T1000 (cell line): ENCODE data around the gene SCAP.
"Not testable (repeated sequence)": the region's sequence is repeated elsewhere in the genome, so short reads cannot be mapped to it uniquely, and the experiment has no call there.

Experiments
- DNase-seq: peaks from one replicate; lab custom pipeline; 2025; ENCODE audit warnings: mixed read lengths; lab: John Stamatoyannopoulos, UW

SCAP gene

GRCh38 chr3:47394881-47395280, 80.9 kb downstream of the SCAP start:
- no peak for DNase-seq

GRCh38 chr3:47394140-47394870, 81.4 kb downstream of the SCAP start:
- no peak for DNase-seq

- no peak for DNase-seq
Observed at GRCh38 chr3:47392933-47393332, 82.8 kb downstream of the SCAP start.

GRCh38 chr3:47385796-47386195, 89.9 kb downstream of the SCAP start:
- DNase-seq = no peak

- no peak for DNase-seq
Observed at GRCh38 chr3:47385007-47385406, 90.7 kb downstream of the SCAP start.

- no peak for DNase-seq
Observed at GRCh38 chr3:47384425-47384824, 91.3 kb downstream of the SCAP start.

- peak; percentile 65 for DNase-seq
Observed at GRCh38 chr3:47381317-47382157, 94.2 kb downstream of the SCAP start.

GRCh38 chr3:47380601-47381316, 95.0 kb downstream of the SCAP start, which contains the start of gene PTPN23:
Gene PTPN23 (plus strand): TSS chr3:47381021. CDS start chr3:47381097, 76 bp downstream.
- DNase-seq = peak; percentile 98

- DNase-seq = no peak
Observed at GRCh38 chr3:47380026-47380600, 95.6 kb downstream of the SCAP start.

GRCh38 chr3:47379411-47379899, 96.3 kb downstream of the SCAP start:
- no peak for DNase-seq

GRCh38 chr3:47378869-47379268, 96.9 kb downstream of the SCAP start:
- DNase-seq = no peak

- DNase-seq = no peak
Observed at GRCh38 chr3:47377186-47377585, 98.6 kb downstream of the SCAP start.

GRCh38 chr3:47376393-47376792, 99.3 kb downstream of the SCAP start:
- no peak for DNase-seq

GRCh38 chr3:47374587-47374986, 101.2 kb downstream of the SCAP start:
- DNase-seq = no peak

- DNase-seq = no peak
Observed at GRCh38 chr3:47370887-47371697, 104.6 kb downstream of the SCAP start.

- not testable (repeated sequence) for DNase-seq
Observed at GRCh38 chr3:47370020-47370419, 105.7 kb downstream of the SCAP start.

GRCh38 chr3:47367631-47368030, 108.1 kb downstream of the SCAP start:
- DNase-seq = no peak

- DNase-seq = no peak
Observed at GRCh38 chr3:47366833-47367232, 108.9 kb downstream of the SCAP start.

- DNase-seq = no peak
Observed at GRCh38 chr3:47365213-47366153, 110.3 kb downstream of the SCAP start.
